HG02759 (cell line): ENCODE measurements around the gene CPT1C.
A peak's percentile ranks its signal among the peaks of the same experiment; 100 is the strongest.

Experiments
- ATAC-seq: cut with Tn5 transposase; IDR thresholded peaks from one replicate; pipeline ENCODE4 v1.9.1; 2021; ENCODE audit warnings: mild to moderate bottlenecking, moderate library complexity; ENCODE audit not compliant: unreplicated experiment

The CPT1C gene

GRCh38 chr19:49690656-49691242 is at the start of gene CPT1C:
Gene CPT1C, plus strand, starts transcription at chr19:49691116. Its CDS starts 1,137 bp downstream, at chr19:49692253.
- ATAC-seq: no peak

- ATAC-seq: peak; percentile 67
Measured at GRCh38 chr19:49641688-49642491, 49.0 kb upstream of the CPT1C start, which contains the start of gene SCAF1. Gene SCAF1, plus strand, starts transcription at chr19:49642209. Its CDS starts 2,818 bp downstream, at chr19:49645027.

GRCh38 chr19:49642492-49643035 is 48.4 kb upstream of the CPT1C start:
- no peak for ATAC-seq

GRCh38 chr19:49643466-49643865 is 47.5 kb upstream of the CPT1C start:
- no peak for ATAC-seq

DNA sequence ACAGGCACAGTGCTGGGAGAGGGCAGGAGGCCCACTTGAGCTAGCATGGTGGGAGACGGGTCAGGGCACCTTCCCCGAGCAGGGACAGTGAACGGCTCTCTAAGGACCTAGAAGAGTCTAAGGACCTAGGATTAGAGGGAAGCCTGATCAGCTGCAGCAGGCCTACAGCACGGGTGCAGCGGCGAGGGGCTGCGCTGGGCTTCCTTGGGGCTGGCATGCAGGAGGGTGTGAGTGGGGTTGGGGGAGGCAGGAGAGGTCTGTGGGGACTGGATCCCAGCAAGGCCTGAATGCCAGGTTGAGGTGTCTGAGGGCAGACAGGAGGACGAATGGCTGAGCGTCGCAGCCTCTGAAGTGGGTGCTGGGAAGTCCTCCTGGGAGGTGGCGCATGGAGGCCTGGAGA is 45.3 kb upstream of the CPT1C start:
- no peak for ATAC-seq

- no peak for ATAC-seq
Measured at GRCh38 chr19:49645995-49646394, 44.9 kb upstream of the CPT1C start.

DNA sequence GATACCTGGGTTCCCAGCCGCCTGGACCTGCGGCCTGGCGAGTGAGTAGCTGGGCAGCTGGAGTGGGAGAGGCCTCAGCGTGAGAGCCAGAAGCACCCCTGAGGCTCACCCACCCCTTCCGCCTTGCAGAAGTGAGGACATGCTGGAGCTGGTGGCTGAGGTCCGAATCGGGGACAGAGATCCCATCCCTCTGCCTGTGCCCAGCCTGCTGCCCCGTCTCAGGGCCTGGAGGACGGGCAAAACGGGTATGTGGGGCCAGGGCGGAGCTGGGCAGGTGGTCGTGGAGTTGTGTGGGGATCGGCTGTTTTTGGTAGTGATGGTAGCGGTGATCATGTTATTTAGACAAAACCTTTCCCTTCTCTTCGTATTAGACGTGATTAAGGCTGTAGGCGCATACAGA is 44.3 kb upstream of the CPT1C start:
- no peak for ATAC-seq

DNA sequence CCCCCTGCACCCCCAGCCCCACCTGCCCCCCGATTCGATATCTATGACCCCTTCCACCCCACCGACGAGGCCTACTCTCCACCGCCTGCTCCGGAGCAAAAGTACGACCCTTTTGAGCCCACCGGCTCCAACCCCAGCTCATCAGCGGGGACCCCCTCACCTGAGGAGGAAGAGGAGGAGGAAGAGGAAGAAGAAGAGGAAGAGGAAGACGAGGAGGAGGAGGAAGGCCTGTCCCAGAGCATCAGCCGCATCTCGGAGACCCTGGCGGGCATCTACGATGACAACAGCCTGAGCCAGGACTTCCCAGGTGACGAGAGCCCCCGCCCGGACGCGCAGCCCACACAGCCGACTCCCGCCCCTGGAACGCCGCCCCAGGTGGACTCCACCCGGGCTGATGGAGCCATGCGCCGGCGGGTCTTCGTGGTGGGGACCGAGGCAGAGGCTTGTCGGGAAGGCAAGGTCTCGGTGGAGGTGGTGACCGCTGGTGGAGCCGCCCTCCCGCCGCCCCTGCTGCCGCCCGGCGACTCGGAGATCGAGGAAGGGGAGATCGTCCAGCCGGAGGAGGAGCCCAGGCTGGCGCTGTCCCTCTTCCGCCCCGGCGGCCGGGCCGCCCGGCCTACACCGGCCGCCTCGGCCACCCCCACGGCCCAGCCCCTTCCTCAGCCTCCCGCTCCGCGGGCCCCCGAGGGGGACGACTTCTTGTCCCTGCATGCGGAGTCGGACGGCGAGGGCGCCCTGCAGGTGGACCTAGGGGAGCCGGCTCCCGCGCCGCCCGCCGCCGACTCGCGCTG is 39.7 kb upstream of the CPT1C start:
- no peak for ATAC-seq

DNA sequence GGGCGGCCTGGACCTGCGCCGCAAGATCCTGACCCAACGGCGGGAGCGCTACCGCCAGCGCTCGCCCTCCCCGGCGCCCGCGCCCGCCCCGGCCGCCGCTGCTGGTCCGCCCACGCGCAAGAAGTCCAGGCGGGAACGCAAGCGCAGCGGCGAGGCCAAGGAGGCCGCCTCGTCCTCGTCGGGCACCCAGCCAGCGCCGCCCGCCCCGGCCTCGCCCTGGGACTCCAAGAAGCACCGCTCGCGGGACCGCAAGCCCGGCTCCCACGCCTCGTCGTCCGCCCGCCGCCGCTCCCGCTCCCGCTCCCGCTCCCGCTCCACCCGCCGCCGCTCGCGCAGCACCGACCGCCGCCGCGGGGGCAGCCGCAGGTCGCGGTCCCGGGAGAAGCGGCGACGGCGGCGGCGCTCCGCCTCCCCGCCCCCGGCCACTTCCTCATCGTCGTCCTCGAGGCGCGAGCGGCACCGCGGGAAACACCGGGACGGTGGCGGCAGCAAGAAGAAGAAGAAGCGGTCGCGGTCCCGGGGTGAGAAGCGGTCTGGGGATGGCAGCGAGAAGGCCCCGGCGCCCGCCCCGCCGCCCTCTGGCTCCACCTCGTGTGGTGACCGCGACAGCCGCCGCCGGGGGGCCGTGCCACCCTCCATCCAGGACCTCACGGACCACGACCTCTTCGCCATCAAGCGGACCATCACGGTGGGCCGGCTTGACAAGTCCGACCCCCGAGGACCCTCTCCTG is 38.9 kb upstream of the CPT1C start:
- no peak for ATAC-seq

DNA sequence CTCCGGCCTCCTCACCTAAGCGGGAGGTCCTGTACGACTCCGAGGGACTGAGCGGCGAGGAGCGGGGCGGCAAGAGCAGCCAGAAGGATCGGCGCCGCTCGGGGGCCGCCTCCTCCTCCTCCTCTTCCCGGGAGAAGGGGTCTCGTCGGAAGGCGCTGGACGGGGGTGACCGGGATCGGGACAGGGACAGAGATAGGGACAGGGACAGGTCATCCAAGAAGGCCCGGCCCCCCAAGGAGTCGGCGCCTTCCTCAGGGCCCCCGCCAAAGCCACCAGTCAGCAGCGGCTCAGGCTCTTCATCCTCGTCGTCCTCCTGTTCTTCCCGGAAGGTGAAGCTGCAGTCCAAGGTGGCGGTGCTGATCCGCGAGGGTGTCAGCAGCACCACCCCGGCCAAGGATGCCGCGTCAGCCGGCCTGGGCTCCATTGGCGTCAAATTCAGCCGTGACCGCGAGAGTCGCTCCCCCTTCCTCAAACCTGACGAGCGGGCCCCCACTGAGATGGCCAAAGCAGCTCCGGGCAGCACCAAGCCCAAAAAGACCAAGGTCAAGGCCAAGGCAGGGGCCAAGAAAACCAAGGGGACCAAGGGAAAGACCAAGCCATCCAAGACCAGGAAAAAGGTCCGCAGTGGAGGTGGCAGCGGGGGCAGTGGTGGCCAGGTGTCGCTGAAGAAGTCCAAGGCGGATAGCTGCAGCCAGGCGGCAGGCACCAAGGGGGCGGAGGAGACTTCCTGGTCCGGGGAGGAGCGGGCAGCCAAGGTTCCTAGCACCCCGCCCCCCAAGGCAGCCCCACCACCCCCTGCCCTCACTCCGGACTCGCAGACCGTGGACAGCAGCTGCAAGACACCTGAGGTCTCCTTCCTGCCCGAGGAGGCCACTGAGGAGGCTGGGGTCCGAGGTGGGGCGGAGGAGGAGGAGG is 38.1 kb upstream of the CPT1C start:
- ATAC-seq: no peak

GRCh38 chr19:49653466-49653806 is 37.5 kb upstream of the CPT1C start:
- ATAC-seq: no peak

DNA sequence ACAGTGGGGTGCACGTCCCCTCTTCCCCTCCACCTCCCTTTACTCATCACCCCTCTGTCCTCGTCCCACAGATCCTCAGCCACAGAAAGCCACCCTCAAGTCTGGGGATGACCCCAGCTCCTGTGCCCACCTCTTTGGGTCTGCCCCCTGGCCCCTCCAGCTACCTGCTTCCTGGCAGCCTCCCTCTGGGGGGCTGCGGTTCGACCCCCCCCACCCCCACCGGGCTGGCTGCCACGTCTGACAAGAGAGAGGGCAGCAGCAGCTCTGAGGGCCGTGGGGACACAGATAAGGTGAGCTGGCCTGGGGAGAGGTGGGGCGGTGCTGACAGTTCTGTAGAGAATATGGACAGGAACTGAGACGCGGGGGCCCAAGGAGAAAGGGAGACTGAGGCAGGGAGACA is 36.3 kb upstream of the CPT1C start:
- no peak for ATAC-seq

DNA sequence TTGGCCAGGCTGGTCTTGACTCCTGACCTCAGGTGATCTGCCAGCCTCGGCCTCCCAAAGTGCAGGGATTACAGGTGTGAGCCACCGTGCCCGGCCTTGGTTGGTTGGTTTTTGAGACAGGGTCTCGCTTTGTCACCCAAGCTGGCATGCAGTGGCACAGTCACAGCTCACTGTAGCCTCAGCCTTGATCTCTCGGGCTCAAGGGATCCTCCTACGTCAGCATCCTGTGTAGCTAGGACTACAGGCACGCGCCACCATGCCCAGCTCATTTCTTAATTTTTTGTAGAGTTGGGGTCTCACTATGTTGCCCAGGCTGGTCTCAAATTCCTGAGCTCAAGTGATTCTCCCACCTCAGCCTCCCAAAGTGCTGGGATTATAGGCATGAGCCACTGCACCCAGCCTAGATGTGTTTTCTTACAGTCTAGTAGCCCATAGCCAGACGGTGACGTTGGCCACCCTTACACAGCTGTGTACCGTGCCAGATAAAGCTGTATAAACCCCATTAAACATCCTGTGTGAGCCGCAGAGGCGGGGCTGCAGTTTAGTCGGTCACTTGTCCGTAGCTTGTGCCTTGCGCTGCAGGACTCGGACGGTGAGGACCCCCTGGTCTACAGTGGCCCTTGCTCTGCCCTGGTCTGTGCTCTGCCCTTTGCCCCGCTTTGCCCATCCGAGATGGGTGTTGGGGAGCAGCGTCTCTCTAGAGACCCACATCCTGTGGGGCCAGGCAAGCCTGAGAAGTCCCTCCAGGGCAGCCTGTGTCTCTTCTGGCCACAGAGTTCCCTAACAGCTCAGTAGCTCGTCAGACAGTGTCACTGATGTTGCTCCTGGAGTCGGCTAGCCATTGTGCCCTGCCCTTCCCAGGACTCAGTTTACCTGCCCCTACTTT is 35.1 kb upstream of the CPT1C start:
- ATAC-seq: no peak

DNA sequence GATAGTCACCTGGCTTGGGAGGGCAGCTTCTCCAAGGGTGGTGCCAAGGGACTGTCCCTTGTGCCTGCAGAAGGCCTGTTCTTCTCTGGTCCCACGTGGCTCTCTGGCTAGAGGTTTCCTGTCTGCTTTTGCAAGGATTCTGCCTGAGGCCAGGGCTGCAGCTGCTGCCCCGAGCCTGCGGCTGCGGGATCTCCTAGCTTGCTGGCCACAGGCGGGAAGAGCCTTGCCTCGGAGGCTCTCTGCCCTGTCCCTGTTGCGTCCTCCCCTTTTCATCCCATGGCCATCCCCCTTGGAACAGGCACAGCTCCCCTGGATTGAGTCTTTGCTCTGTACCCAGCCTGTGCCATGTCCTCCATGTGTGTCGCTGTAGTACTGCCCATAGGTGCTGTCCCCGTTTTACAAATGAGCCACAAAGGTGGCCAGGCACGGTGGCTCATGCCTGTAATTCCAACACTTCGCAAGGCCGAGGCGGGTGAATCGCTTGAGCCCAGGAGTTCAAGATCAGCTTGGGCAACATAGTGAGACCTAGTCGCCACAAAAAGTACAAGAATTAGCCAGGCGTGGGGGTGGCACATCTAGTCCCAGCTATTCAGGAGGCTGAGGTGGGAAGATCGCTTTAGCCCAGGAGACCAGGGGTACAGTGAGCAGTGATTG is 34.3 kb upstream of the CPT1C start:
- ATAC-seq: no peak

- no peak for ATAC-seq
Measured at GRCh38 chr19:49657493-49658138, 33.3 kb upstream of the CPT1C start.

GRCh38 chr19:49658139-49658517 is 32.8 kb upstream of the CPT1C start:
- no peak for ATAC-seq

DNA sequence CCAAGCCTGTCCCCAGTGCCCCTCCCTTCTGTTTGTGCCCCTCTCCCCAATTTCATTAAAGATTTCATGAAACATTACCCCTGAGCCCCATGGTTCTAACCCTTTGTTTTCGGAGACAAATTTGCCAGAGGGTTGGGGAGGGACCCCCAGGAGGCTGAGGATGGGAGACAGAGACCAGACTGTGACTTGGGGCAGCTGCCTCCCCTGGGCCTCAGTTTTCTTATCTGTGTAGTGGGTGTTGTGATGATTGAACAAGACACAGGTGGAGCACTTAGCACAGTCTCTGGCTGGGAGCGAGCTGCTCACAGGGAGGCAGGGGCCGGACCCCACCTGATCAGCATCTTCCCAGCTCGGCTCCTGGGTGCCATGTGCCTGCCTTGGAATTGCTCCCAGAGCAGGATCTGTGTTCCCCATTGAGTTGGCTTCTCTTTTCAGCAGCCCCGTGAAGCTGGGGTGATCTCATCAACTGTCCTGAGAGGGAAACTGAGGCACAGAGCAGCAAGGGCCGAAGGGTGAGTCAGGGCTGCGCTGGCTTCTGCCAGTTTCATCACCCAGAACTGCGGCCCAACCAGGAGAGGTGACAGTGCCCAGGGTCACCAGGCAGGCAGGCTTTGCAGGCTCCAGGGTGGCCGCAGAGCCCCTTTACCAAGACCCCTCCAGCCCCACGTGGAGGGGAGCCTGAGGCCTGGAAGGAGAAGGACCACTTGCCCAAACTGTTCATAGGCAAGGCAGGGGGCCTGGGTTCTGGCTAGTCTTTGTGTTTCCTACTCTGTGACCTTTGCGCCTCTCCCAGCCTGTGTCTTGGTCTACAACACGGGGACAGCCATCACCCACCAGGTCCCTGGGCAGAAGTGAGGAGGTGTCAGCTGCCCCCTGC is 32.1 kb upstream of the CPT1C start:
- ATAC-seq: no peak
